Stimulated activated naive CD8-positive, alpha-beta T cell treated with anti-CD3 and anti-CD28 coated beads, Interleukin-15, Interleukin-2, amounts not matched to agents 100 U/mL and 50 U/mL, for 24 hours (primary cell): ENCODE measurements around the gene ARMC2.

Experiments used
- ATAC-seq: fragments of 150-1000 bp; cut with Tn5 transposase; one replicate; pipeline ENCODE4 v1.10.0; 2021
- DNase-seq: peaks from one replicate; pipeline ENCODE4 v3.0.0; 2021

Gene ARMC2

GRCh38 chr6:109019911-109020310, 171.7 kb downstream of the ARMC2 start:
- DNase-seq (no peak), ATAC-seq (no peak)

GRCh38 chr6:109021870-109022269, 173.6 kb downstream of the ARMC2 start:
- ATAC-seq (no peak), DNase-seq (no peak)

- no peak for ATAC-seq
- DNase-seq = no peak
Measured at GRCh38 chr6:109023356-109023925, 175.2 kb downstream of the ARMC2 start.
